Astrocyte of the spinal cord (primary cell): ENCODE measurements around the gene ARID3C.
"Not testable (repeated sequence)": the region's sequence is repeated elsewhere in the genome, so short reads cannot be mapped to it uniquely, and the experiment has no call there.

Source experiments
- DNase-seq: peaks from one replicate; pipeline ENCODE4 v3.0.0; 2011; ENCODE audit warnings: low read depth, low spot score
- H3K4me3 ChIP-seq: 2 replicates; pipeline ENCODE4 v1.5.1; 2011; ENCODE audit warnings: low read depth, mild to moderate bottlenecking, low read length, moderate library complexity
- in situ Hi-C: cut with HindIII; loops from 2 replicates; pipeline ENCODE4 v1.10.0; 2017; ENCODE audit warnings: low sequenced_read_pairs
- TF ChIP-seq, protein P1 (sequence below): IDR thresholded peaks from 2 replicates; pipeline ENCODE4 v1.5.1; 2012; ENCODE audit warnings: low read depth, mild to moderate bottlenecking, low read length, inconsistent platforms

The ARID3C gene

GRCh38 chr9:34647084-34647403 lies 18.2 kb upstream of the ARID3C start:
- in situ Hi-C loops = no loop called here
- no peak for DNase-seq
- TF ChIP-seq, protein P1, sequence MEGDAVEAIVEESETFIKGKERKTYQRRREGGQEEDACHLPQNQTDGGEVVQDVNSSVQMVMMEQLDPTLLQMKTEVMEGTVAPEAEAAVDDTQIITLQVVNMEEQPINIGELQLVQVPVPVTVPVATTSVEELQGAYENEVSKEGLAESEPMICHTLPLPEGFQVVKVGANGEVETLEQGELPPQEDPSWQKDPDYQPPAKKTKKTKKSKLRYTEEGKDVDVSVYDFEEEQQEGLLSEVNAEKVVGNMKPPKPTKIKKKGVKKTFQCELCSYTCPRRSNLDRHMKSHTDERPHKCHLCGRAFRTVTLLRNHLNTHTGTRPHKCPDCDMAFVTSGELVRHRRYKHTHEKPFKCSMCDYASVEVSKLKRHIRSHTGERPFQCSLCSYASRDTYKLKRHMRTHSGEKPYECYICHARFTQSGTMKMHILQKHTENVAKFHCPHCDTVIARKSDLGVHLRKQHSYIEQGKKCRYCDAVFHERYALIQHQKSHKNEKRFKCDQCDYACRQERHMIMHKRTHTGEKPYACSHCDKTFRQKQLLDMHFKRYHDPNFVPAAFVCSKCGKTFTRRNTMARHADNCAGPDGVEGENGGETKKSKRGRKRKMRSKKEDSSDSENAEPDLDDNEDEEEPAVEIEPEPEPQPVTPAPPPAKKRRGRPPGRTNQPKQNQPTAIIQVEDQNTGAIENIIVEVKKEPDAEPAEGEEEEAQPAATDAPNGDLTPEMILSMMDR = no peak
- peak overlapping the region; percentile 83 for H3K4me3 ChIP-seq

DNA sequence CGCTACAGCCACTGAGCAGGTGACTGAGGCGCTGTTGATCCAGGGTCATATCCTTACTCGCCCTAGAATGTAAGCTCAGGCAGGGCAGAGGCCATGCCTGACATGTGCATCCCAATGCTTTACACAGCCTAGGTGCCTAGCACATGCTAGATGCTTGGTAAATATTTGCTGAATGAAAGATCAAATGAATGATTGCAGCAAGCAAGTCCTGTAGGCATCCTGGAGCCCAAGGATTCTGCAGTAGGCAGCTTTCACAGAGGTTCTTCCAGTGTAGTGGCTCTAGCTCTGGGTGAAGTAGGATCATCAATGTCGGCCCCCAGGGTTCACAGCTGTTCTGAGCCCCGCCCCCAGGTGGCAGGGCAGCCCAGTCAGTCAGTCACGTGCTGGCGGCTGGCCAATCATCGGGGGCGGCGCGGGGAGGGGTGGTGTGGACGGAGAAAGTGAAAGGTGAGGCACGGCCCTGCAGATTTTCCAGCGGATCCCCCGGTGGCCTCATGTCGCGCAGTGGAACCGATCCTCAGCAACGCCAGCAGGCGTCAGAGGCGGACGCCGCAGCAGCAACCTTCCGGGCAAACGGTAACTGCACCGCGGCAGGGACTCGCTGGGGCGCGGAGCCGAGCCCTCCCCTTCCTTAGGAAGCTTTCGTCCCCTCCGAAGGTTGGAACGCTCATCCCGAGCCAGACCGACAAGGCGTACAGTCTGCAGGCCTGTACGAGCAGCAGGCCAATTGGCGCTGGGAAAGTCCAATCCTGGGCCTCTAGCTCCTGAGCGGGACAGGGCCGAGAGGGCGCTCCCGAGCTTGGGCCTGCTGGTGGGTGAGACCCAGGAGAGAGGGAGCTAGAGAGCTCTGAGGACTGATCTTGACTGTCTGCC lies 17.6 kb upstream of the ARID3C start, which contains the start of gene GALT:
TSS of gene GALT (plus strand) at position 465 of the 873 bp plus-strand sequence. CDS start at position 495, 30 bp downstream.
- peak; percentile 84 for DNase-seq
- TF ChIP-seq, protein P1 = peak; percentile 64
- in situ Hi-C loops = no loop called here
- H3K4me3 ChIP-seq = peak within 1 kb of the TSS; percentile 83

GRCh38 chr9:34644766-34645314 lies 16.0 kb upstream of the ARID3C start:
- no peak overlapping the region for H3K4me3 ChIP-seq
- no peak for DNase-seq
- in situ Hi-C loops = no loop called here
- TF ChIP-seq, protein P1 = no peak

DNA sequence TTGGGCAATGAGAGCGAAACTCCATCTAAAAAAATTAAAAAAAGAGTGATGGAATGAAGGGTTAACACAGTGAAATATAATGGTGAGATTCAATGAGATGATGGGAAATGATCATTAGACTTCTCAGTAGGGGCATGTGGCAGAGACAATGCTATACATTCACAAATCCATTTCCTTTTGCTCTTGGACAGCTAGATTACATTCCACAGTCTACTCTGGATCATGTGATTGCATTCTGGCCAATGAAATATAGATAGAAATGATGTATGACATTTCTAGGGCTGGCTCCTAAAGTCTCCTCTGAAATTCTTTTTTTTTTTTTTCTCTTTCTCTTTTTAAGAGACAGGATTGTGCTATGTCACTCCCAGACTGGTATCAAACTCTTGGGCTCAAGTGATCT lies 13.8 kb upstream of the ARID3C start:
- TF ChIP-seq, protein P1 = no peak
- no peak for DNase-seq
- no peak overlapping the region for H3K4me3 ChIP-seq
- in situ Hi-C loops = no loop called here

GRCh38 chr9:34639322-34639721 lies 10.5 kb upstream of the ARID3C start:
- DNase-seq, H3K4me3 ChIP-seq, in situ Hi-C loops: not testable (repeated sequence)

DNA sequence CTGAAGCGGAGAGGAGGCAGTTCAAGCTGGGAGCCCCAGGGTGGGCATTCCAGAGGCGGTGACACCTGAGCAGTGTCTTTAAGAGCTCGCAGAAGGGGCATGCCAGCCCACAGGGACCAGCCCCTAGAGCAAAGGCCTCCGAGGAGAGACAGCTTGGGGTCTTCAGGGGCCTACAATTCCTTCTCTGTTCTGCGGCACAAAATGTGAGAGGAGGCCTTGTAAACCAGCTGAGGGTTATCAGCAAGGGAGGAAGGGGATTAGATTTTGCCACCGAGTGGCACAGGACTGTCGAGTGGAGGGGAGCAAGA lies 9.2 kb upstream of the ARID3C start:
- H3K4me3 ChIP-seq = peak overlapping the region; percentile 72
- in situ Hi-C loops = no loop called here
- no peak for DNase-seq
- TF ChIP-seq, protein P1 = no peak
